ENCODE data around the gene STK16.

The STK16 gene

GRCh38 chr2:219207884-219208740 is 37.2 kb upstream of the STK16 start:
- peak in 1 of 2 experiments; percentile 48 for DNase-seq
- TF ChIP-seq POLR2A (IDR thresholded peaks at IDR 0.05; ENCODE audit: low read length) (peak; percentile 13), GATA1 (IDR thresholded peaks at IDR 0.05; ENCODE audit: low read depth, low read length) (no peak)

GRCh38 chr2:219209236-219210195 is 35.8 kb upstream of the STK16 start:
- TF ChIP-seq POLR2A (IDR thresholded peaks at IDR 0.05; ENCODE audit: low read length): no peak
- no peak for DNase-seq

- TF ChIP-seq POLR2A (IDR thresholded peaks at IDR 0.05; ENCODE audit: low read length): peak; percentile 34
- TF ChIP-seq GATA1 (IDR thresholded peaks at IDR 0.05; ENCODE audit: low read depth, low read length): no peak
- no peak for DNase-seq
Observed at GRCh38 chr2:219210196-219210885, 34.9 kb upstream of the STK16 start.

- DNase-seq: no peak
- TF ChIP-seq GATA1 (IDR thresholded peaks at IDR 0.05; ENCODE audit: low read depth, low read length) (no peak), POLR2A (IDR thresholded peaks at IDR 0.05; ENCODE audit: low read length) (peak; percentile 1)
Observed at GRCh38 chr2:219210886-219211362, 34.4 kb upstream of the STK16 start.

- TF ChIP-seq GATA1 (IDR thresholded peaks at IDR 0.05; ENCODE audit: low read depth, low read length) (no peak), POLR2A (IDR thresholded peaks at IDR 0.05; ENCODE audit: low read length) (no peak)
Observed at GRCh38 chr2:219213026-219213415, 32.3 kb upstream of the STK16 start.

GRCh38 chr2:219213486-219214071 is 31.7 kb upstream of the STK16 start:
- no peak for DNase-seq

More at GRCh38 chr2:219213026-219213415, 32.3 kb upstream of the STK16 start:
- no peak for DNase-seq

GRCh38 chr2:219214141-219214540 is 31.1 kb upstream of the STK16 start:
- TF ChIP-seq POLR2A (IDR thresholded peaks at IDR 0.05; ENCODE audit: low read length) (peak; percentile 11), GATA1 (IDR thresholded peaks at IDR 0.05; ENCODE audit: low read depth, low read length) (no peak)
- DNase-seq: no peak

More at GRCh38 chr2:219213486-219214071, 31.7 kb upstream of the STK16 start:
- TF ChIP-seq GATA1 (IDR thresholded peaks at IDR 0.05; ENCODE audit: low read depth, low read length): no peak
- TF ChIP-seq POLR2A (IDR thresholded peaks at IDR 0.05; ENCODE audit: low read length): no peak

- TF ChIP-seq POLR2A (IDR thresholded peaks at IDR 0.05; ENCODE audit: low read length) (no peak), GATA1 (IDR thresholded peaks at IDR 0.05; ENCODE audit: low read depth, low read length) (no peak)
- no peak for DNase-seq
Observed at GRCh38 chr2:219214786-219215185, 30.5 kb upstream of the STK16 start.

GRCh38 chr2:219215871-219216534 is 29.3 kb upstream of the STK16 start:
- DNase-seq: no peak
- TF ChIP-seq GATA1 (IDR thresholded peaks at IDR 0.05; ENCODE audit: low read depth, low read length) (no peak), POLR2A (IDR thresholded peaks at IDR 0.05; ENCODE audit: low read length) (no peak)

- DNase-seq: no peak
- no peak for TF ChIP-seq POLR2A (IDR thresholded peaks at IDR 0.05; ENCODE audit: low read length)
- no peak for TF ChIP-seq GATA1 (IDR thresholded peaks at IDR 0.05; ENCODE audit: low read depth, low read length)
Observed at GRCh38 chr2:219216535-219216915, 28.8 kb upstream of the STK16 start.

- DNase-seq: peak; percentile 86 to 88
Observed at GRCh38 chr2:219218217-219218731, 27.0 kb upstream of the STK16 start.

More at GRCh38 chr2:219218217-219218731, 27.0 kb upstream of the STK16 start:
- no peak for TF ChIP-seq GATA1 (IDR thresholded peaks at IDR 0.05; ENCODE audit: low read depth, low read length)

Measured in erythroblast (primary cell).